Natural killer cell (primary cell): ENCODE data around the gene CNNM3. TPM values are rescaled to one million over a fixed set of nuclear protein-coding genes. Genes with fewer than 3 reads are reported as not detected.

ENCODE experiments used
- ATAC-seq, 3 donors: fragments of 150-1000 bp in 2 of 3; fragments of 200-7000 bp in 1 of 3; cut with Tn5 transposase; 1 replicate in 1 of 3; 2 replicates in 2 of 3; pipeline ENCODE4 v1.10.0; 2021; ENCODE audit warnings: mild to moderate bottlenecking in 2 of 3, moderate library complexity in 2 of 3
- DNase-seq, 2 donors: peaks; one replicate each; pipeline versions ENCODE4 v3.0.0 to v3.0.0-alpha.2; 2013 to 2021; ENCODE audit warnings: mixed read lengths in 1 of 2
- H3K27ac ChIP-seq: one replicate; pipeline ENCODE4 v1.5.1; 2013; ENCODE audit warnings: mild to moderate bottlenecking, low read length
- H3K27me3 ChIP-seq: one replicate; pipeline ENCODE4 v1.6.1; 2013; ENCODE audit warnings: low read length; ENCODE audit not compliant: control insufficient read depth, insufficient read depth
- H3K36me3 ChIP-seq: one replicate; pipeline ENCODE4 v1.6.1; 2013; ENCODE audit warnings: low read length; ENCODE audit not compliant: control insufficient read depth, insufficient read depth
- H3K4me1 ChIP-seq: one replicate; pipeline ENCODE4 v1.6.1; 2013; ENCODE audit warnings: low read length; ENCODE audit not compliant: control insufficient read depth, insufficient read depth
- H3K4me3 ChIP-seq: one replicate; pipeline ENCODE4 v1.5.1; 2013; ENCODE audit warnings: low read length
- H3K9me3 ChIP-seq: one replicate; pipeline ENCODE4 v1.6.1; 2013; ENCODE audit warnings: low read length; ENCODE audit not compliant: control insufficient read depth, insufficient read depth
- H3K27ac Mint-ChIP-seq, 2 donors: one replicate each; pipeline ENCODE4 v1.8.0; 2022; ENCODE audit warnings: mild to moderate bottlenecking in 2 of 2, mixed read lengths in 2 of 2, moderate library complexity in 1 of 2
- H3K27me3 Mint-ChIP-seq, 2 donors: one replicate each; pipeline ENCODE4 v1.8.0; 2022; ENCODE audit warnings: low read depth in 2 of 2, mixed read lengths in 2 of 2
- H3K36me3 Mint-ChIP-seq: one replicate; pipeline ENCODE4 v1.8.0; 2022; ENCODE audit warnings: mixed read lengths
- H3K4me1 Mint-ChIP-seq, 2 donors: one replicate each; pipeline ENCODE4 v1.8.0; 2022; ENCODE audit warnings: mixed read lengths in 2 of 2
- H3K4me3 Mint-ChIP-seq: one replicate; pipeline ENCODE4 v1.8.0; 2022; ENCODE audit warnings: mild to moderate bottlenecking, moderate library complexity, mixed read lengths
- H3K9me3 Mint-ChIP-seq, 2 donors: one replicate each; pipeline ENCODE4 v1.8.0; 2022; ENCODE audit warnings: mixed read lengths in 2 of 2
- CTCF ChIP-seq: fragments of 200-600 bp; IDR thresholded peaks from one replicate; pipeline ENCODE4 v1.8.0; 2022; ENCODE audit warnings: antibody characterized with exemption
- WGBS: methylation state at CpG from one replicate; pipeline ENCODE4 v1.1.7; 2013; ENCODE audit warnings: missing lambda C conversion rate; ENCODE audit not compliant: insufficient coverage; 5-methylcytosine and 5-hydroxymethylcytosine counted together
- intact Hi-C: fragments of 100-400 bp; cut with micrococcal nuclease; formaldehyde crosslinking; loops from one replicate; pipeline ENCODE4 v1.14.2; 2022
- total RNA-seq, 4 donors: library from RNA; stranded (reverse); fragments of 120-200 nt in 1 of 4; gene quantifications; one replicate each; pipeline versions ENCODE4 v1.2.3 to v1.2.4, GENCODE V29; 2013 to 2022

CNNM3 gene
- total RNA-seq, 3 donors from 2014 or later (not counting 1 experiment from before 2014, with no cell fraction given), result 33.8 to 55.2 (median 45.6) TPM

GRCh38 chr2:96808176-96808837 lies 7.8 kb upstream of the CNNM3 start:
- WGBS, result 96% methylated on average over 8 of the region's 10 CpGs
- no peaks in the 10 kb centered on the region for H3K27me3 Mint-ChIP-seq
- Histone ChIP-seq H3K4me1 (peaks cover 13% of the 10 kb centered on the region), H3K27me3 (no peaks in the 10 kb centered on the region), H3K27ac (no peak overlapping the region), H3K4me3 (no peak overlapping the region), H3K9me3 (no peaks in the 10 kb centered on the region), H3K36me3 (no peaks in the 10 kb centered on the region)
- peaks cover 6% of the 10 kb centered on the region for H3K36me3 Mint-ChIP-seq
- H3K4me3 Mint-ChIP-seq, result peak overlapping the region; percentile 31
- no peaks in the 10 kb centered on the region for H3K9me3 Mint-ChIP-seq
- H3K27ac Mint-ChIP-seq, result peak overlapping the region; percentile 94 to 98
- no peak for TF ChIP-seq CTCF
- no peak for ATAC-seq
- DNase-seq, result no peak
- H3K4me1 Mint-ChIP-seq, result peaks cover 20 to 35% of the 10 kb centered on the region in 2 donors
- intact Hi-C loops, result no loop called here

DNA sequence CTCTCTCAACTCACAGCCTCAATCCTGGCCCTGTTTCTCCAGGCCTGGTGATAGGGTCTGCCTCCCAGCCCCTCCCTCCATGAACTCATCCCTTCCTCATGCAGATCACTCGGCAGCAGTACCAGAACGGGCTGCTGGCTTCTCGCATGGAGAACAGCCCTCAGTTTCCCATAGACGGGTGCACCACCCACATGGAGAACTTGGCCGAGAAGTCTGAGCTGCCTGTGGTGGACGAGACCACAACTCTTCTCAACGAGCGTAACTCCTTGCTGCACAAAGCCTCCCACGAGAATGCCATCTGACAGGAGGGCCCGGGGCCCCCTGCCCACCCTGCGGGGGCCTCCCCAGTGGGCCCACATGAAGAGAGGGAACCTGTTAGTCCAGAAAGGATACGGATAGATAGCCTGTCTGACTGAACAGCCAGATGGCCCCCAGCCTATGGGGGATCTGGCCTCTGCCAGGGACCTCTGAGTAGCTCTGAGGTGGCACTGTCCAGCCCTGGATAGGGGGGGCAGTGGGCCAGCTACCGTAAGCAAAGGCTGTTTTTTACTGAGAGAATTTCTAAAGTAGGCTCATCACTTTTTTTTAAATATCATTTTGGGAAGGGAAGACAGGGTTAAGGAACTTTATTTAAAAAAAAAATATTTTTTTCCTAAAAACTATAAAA lies 6.7 kb upstream of the CNNM3 start:
- Mint-ChIP-seq H3K27ac (peak overlapping the region in 1 of 2 donors; percentile 94), H3K9me3 (no peaks in the 10 kb centered on the region), H3K4me3 (no peak overlapping the region), H3K27me3 (no peaks in the 10 kb centered on the region), H3K4me1 (peaks cover 20 to 35% of the 10 kb centered on the region in 2 donors), H3K36me3 (peaks cover 6% of the 10 kb centered on the region)
- Histone ChIP-seq H3K27me3 (no peaks in the 10 kb centered on the region), H3K9me3 (no peaks in the 10 kb centered on the region), H3K4me1 (peaks cover 13% of the 10 kb centered on the region), H3K36me3 (no peaks in the 10 kb centered on the region), H3K27ac (no peak overlapping the region), H3K4me3 (no peak overlapping the region)
- no peak for DNase-seq
- 94% methylated on average over 13 of the region's 13 CpGs for WGBS
- intact Hi-C loops, result no loop called here
- TF ChIP-seq CTCF, result no peak
- no peak for ATAC-seq

- Mint-ChIP-seq H3K27me3 (no peaks in the 10 kb centered on the region), H3K4me1 (peaks cover 24 to 39% of the 10 kb centered on the region in 2 donors), H3K36me3 (peaks cover 6% of the 10 kb centered on the region), H3K27ac (peak overlapping the region in 1 of 2 donors; percentile 52), H3K4me3 (no peak overlapping the region), H3K9me3 (no peaks in the 10 kb centered on the region)
- WGBS, result 90% methylated on average over 12 of the region's 12 CpGs
- TF ChIP-seq CTCF, result no peak
- intact Hi-C loops, result no loop called here
- Histone ChIP-seq H3K9me3 (no peaks in the 10 kb centered on the region), H3K4me1 (peaks cover 14% of the 10 kb centered on the region), H3K27me3 (no peaks in the 10 kb centered on the region), H3K27ac (no peak overlapping the region), H3K4me3 (no peak overlapping the region), H3K36me3 (no peaks in the 10 kb centered on the region)
- DNase-seq (no peak), ATAC-seq (no peak)
Measured at GRCh38 chr2:96809951-96810782, 5.9 kb upstream of the CNNM3 start.
